Astrocyte of the spinal cord (primary cell): ENCODE results near the gene DISP3.

Experiments used
- DNase-seq: peaks from one replicate; pipeline ENCODE4 v3.0.0; 2011; ENCODE audit warnings: low read depth, low spot score
- H3K4me3 ChIP-seq: 2 replicates; pipeline ENCODE4 v1.5.1; 2011; ENCODE audit warnings: low read depth, mild to moderate bottlenecking, low read length, moderate library complexity
- in situ Hi-C: cut with HindIII; loops from 2 replicates; pipeline ENCODE4 v1.10.0; 2017; ENCODE audit warnings: low sequenced_read_pairs
- TF ChIP-seq, protein P1 (sequence below): IDR thresholded peaks from 2 replicates; pipeline ENCODE4 v1.5.1; 2012; ENCODE audit warnings: low read depth, mild to moderate bottlenecking, low read length, inconsistent platforms

Gene DISP3

GRCh38 chr1:11525516-11525915, 46.6 kb downstream of the DISP3 start:
- no peak overlapping the region for H3K4me3 ChIP-seq
- no peak for DNase-seq
- in situ Hi-C loops = no loop called here
- TF ChIP-seq, protein P1, sequence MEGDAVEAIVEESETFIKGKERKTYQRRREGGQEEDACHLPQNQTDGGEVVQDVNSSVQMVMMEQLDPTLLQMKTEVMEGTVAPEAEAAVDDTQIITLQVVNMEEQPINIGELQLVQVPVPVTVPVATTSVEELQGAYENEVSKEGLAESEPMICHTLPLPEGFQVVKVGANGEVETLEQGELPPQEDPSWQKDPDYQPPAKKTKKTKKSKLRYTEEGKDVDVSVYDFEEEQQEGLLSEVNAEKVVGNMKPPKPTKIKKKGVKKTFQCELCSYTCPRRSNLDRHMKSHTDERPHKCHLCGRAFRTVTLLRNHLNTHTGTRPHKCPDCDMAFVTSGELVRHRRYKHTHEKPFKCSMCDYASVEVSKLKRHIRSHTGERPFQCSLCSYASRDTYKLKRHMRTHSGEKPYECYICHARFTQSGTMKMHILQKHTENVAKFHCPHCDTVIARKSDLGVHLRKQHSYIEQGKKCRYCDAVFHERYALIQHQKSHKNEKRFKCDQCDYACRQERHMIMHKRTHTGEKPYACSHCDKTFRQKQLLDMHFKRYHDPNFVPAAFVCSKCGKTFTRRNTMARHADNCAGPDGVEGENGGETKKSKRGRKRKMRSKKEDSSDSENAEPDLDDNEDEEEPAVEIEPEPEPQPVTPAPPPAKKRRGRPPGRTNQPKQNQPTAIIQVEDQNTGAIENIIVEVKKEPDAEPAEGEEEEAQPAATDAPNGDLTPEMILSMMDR = no peak

- in situ Hi-C loops = no loop called here
- H3K4me3 ChIP-seq = no peak overlapping the region
- TF ChIP-seq, protein P1 = no peak
- DNase-seq = no peak
These were observed 47.3 kb downstream of the DISP3 start for GRCh38 chr1:11526071-11526895.

DNA sequence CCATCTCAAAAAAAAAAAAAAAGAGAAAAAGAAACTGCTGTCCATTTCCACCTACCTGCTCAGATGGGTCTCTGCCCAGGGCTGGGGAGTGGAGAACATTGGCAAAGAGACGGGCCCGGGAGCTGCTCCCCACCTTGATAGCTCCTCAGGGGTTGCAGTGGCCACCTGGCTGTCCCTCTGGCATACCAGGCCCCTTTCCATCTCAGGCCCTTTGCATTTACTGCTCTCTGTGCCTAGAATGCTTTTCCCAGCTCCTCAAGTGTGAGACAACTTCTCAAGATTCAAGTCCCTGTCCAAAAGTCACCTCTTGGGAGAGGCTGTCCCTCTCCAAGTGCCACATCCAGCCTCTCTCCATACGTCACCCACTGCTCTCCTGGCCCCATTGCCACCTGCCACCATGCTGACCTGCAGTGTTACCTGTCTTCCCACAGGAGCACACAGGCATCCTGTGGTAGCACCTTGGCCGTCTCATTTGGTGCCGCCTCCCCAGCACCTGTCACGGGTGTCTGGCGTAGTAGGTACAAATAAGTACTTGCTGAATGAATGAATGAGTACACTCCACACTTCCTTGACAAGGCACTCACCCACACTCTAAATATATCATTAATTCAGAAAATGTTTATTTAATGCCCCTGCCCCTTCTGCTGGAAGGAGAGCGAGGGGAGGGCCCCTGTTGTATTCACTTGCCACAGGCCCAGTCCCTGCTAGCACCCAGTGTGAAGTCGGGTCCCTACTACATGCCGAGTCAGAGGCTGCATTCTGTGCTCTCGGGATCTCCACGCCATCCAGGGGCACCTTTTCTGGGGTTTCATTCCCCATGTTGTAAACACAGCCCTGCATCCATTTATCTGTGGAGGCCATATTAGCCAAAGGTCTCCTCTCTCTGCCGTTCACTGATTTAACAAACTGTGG, 48.8 kb downstream of the DISP3 start:
- in situ Hi-C loops = no loop called here
- no peak for DNase-seq
- TF ChIP-seq, protein P1 = no peak
- H3K4me3 ChIP-seq = no peak overlapping the region

- H3K4me3 ChIP-seq = no peak overlapping the region
- in situ Hi-C loops = no loop called here
- no peak for DNase-seq
- TF ChIP-seq, protein P1 = no peak
These were observed 49.8 kb downstream of the DISP3 start for GRCh38 chr1:11528611-11529261.

DNA sequence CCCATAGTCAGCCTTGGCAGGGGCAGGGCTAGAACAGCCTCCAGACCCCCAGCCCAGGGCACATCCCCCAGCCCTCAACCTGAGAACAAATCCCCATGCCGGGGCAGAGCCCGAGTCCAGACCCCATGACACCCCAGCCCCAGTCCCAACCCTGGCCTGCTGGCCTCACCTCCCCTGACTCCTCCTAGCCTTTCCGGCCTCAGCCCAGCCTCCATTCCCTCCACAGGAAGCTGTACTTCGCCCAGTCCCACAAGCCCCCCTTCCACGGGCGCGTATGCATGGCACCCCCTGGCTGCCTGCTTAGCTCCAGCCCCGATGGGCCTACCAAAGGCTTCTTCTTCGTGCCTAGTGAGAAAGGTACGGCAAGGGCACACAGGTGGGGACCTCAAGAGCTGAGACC, 50.4 kb downstream of the DISP3 start:
- TF ChIP-seq, protein P1 = no peak
- DNase-seq = no peak
- no peak overlapping the region for H3K4me3 ChIP-seq
- in situ Hi-C loops = no loop called here
